Activated B cell treated with CpG ODN at 0.5 μM for 24 hours (primary cell): ENCODE data around the gene MTA2. TPM values are rescaled to one million over a fixed set of nuclear protein-coding genes. Genes with fewer than 3 reads are reported as not detected.
A peak's percentile ranks its signal among the peaks of the same experiment; 100 is the strongest.
"Not testable (repeated sequence)": the region's sequence is repeated elsewhere in the genome, so short reads cannot be mapped to it uniquely, and the experiment has no call there.

Experiments used
- ATAC-seq: fragments of 200-7000 bp; cut with Tn5 transposase; one replicate; pipeline ENCODE4 v1.10.0; 2021; ENCODE audit warnings: low read depth, mild to moderate bottlenecking, moderate library complexity
- CTCF ChIA-PET: fragments of 350-600 bp; sonication (Branson Sonifier 250); formaldehyde crosslinking; loops from one replicate; lab custom pipeline; 2021; ENCODE audit warnings: antibody characterized with exemption; lab: Charles Lee
- POLR2A ChIA-PET: fragments of 350-600 bp; sonication (Branson Sonifier 250); formaldehyde crosslinking; loops from one replicate; lab custom pipeline; 2021; ENCODE audit warnings: antibody characterized with exemption; lab: Charles Lee
- DNase-seq: peaks from one replicate; pipeline ENCODE4 v3.0.0; 2022
- H3K27ac Mint-ChIP-seq: one replicate; pipeline ENCODE4 v1.8.0; 2020; ENCODE audit warnings: mixed read lengths
- H3K27me3 Mint-ChIP-seq: one replicate; pipeline ENCODE4 v1.8.0; 2021; ENCODE audit warnings: mixed read lengths
- H3K36me3 Mint-ChIP-seq: one replicate; pipeline ENCODE4 v1.8.0; 2021; ENCODE audit warnings: low read depth, mixed read lengths
- H3K4me1 Mint-ChIP-seq: one replicate; pipeline ENCODE4 v1.8.0; 2021; ENCODE audit warnings: mixed read lengths
- H3K4me3 Mint-ChIP-seq: one replicate; pipeline ENCODE4 v1.8.0; 2020; ENCODE audit warnings: mild to moderate bottlenecking, mixed read lengths
- H3K9me3 Mint-ChIP-seq: one replicate; pipeline ENCODE4 v1.8.0; 2020; ENCODE audit warnings: mixed read lengths
- intact Hi-C: fragments of 100-400 bp; cut with micrococcal nuclease; formaldehyde crosslinking; loops from one replicate; pipeline ENCODE4 v1.15.1; 2024
- total RNA-seq: library from RNA; stranded (reverse); gene quantifications from 2 replicates; pipeline ENCODE4 v1.2.3, GENCODE V29; 2022
- TF ChIP-seq, protein P1 (sequence below): fragments of 200-600 bp; IDR thresholded peaks from one replicate; pipeline ENCODE4 v1.8.0; 2022; ENCODE audit warnings: antibody characterized with exemption, mild to moderate bottlenecking

Gene MTA2
- total RNA-seq, 1 donor from 2014 or later: 175 TPM

- TF ChIP-seq, protein P1, sequence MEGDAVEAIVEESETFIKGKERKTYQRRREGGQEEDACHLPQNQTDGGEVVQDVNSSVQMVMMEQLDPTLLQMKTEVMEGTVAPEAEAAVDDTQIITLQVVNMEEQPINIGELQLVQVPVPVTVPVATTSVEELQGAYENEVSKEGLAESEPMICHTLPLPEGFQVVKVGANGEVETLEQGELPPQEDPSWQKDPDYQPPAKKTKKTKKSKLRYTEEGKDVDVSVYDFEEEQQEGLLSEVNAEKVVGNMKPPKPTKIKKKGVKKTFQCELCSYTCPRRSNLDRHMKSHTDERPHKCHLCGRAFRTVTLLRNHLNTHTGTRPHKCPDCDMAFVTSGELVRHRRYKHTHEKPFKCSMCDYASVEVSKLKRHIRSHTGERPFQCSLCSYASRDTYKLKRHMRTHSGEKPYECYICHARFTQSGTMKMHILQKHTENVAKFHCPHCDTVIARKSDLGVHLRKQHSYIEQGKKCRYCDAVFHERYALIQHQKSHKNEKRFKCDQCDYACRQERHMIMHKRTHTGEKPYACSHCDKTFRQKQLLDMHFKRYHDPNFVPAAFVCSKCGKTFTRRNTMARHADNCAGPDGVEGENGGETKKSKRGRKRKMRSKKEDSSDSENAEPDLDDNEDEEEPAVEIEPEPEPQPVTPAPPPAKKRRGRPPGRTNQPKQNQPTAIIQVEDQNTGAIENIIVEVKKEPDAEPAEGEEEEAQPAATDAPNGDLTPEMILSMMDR: no peak
- Mint-ChIP-seq H3K4me3 (peak overlapping the region; percentile 97), H3K9me3 (no peaks in the 10 kb centered on the region), H3K36me3 (peaks cover 77% of the 10 kb centered on the region), H3K4me1 (peaks cover 50% of the 10 kb centered on the region), H3K27ac (peak overlapping the region; percentile 94), H3K27me3 (no peaks in the 10 kb centered on the region)
- DNase-seq (no peak), ATAC-seq (no peak)
- POLR2A ChIA-PET: interaction anchor here (0.6 to 4.8 kb wide), 47 partner anchors 9 to 1584 kb away, joined by 3 to 121 read pairs (median 6); partner anchors contain the start of genes AHNAK, B3GAT3, C11orf98 and CSKMT
- intact Hi-C loops: loop anchor here (1.0 to 5.0 kb wide), 7 partner anchors 17 to 258 kb away; partner anchors contain the start of genes EML3, STX5, TEX54 and TUT1
- CTCF ChIA-PET: interaction anchor here (0.9 to 1.4 kb wide), 5 partner anchors 17 to 150 kb away, joined by 3 to 4 read pairs (median 4); partner anchors contain the start of gene TUT1
Observed at GRCh38 chr11:62574363-62575071, 27.1 kb downstream of the MTA2 start.

DNA sequence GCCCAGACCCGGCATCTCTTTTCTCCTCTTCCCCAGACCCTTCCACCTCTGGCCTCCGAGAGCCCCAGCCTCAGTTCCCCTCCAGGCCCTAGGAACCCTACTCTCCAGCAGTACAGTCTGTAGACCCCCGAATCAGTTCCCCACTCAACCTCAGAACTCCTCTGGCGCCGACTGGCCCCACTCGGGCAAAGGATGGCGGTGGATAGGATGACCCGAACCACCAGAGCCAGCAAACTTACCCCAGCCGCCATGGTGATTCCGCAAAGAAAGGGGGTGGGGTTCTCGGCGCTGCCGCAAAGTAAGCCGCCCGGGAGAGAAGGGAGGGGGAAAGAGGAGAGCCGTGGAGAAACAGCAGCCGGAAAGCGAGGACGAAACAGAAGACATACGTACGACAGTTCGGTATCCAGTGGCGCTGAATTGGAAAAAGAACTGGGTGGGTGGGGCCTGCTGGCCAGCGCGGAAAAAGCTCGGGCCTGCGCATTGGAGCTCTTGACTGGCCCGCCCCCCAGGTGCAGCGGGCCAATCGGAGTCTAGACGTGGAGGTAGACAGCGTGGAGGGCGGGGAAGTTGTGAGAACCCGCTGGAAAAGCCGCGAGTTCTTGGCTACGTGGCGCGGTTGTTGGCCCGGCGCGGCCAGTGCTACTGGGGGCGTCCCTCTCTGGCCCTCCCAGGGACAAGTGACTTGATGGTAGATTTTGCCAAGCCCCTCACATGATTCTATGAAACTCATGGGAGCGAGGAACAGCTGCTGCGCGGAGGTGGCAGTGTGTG, 27.9 kb downstream of the MTA2 start, which contains the start of gene EEF1G:
TSS of gene EEF1G (minus strand) at position 300 of the 771 bp plus-strand sequence. CDS start at position 251, 49 bp downstream.
- no peaks in the 10 kb centered on the region for H3K9me3 Mint-ChIP-seq
- DNase-seq: peak; percentile 92
- peaks cover 51% of the 10 kb centered on the region for H3K4me1 Mint-ChIP-seq
- POLR2A ChIA-PET: interaction anchor here (0.5 to 4.8 kb wide), 44 partner anchors 8 to 1400 kb away, joined by 3 to 121 read pairs (median 6); partner anchors contain the start of genes AHNAK, B3GAT3, C11orf98 and CSKMT
- TF ChIP-seq, protein P1: no peak
- no peaks in the 10 kb centered on the region for H3K27me3 Mint-ChIP-seq
- peak within 1 kb of the TSS; percentile 97 for H3K4me3 Mint-ChIP-seq
- peaks cover 83% of the 10 kb centered on the region for H3K36me3 Mint-ChIP-seq
- ATAC-seq: peak; percentile 94
- CTCF ChIA-PET: interaction anchor here (0.9 to 1.8 kb wide), 5 partner anchors 18 to 149 kb away, joined by 3 to 6 read pairs (median 4); partner anchors contain the start of gene TUT1
- H3K27ac Mint-ChIP-seq: peak within 1 kb of the TSS; percentile 94
- intact Hi-C loops: loop anchor here (1.0 to 5.0 kb wide), 7 partner anchors 18 to 259 kb away; partner anchors contain the start of genes EML3, STX5, TEX54 and TUT1

- Mint-ChIP-seq H3K9me3 (no peaks in the 10 kb centered on the region), H3K27me3 (no peaks in the 10 kb centered on the region), H3K36me3 (peaks cover 82% of the 10 kb centered on the region), H3K4me1 (peaks cover 51% of the 10 kb centered on the region), H3K4me3 (peak overlapping the region; percentile 97), H3K27ac (peak overlapping the region; percentile 94)
- ATAC-seq (no peak), DNase-seq (no peak)
- intact Hi-C loops: loop anchor here (5.0 kb wide), 2 partner anchors 179 to 259 kb away; partner anchors contain the start of genes STX5, TEX54 and ZBTB3
- TF ChIP-seq, protein P1: no peak
- POLR2A ChIA-PET: interaction anchor here (0.5 to 4.8 kb wide), 39 partner anchors 14 to 309 kb away, joined by 3 to 121 read pairs (median 6); partner anchors contain the start of genes AHNAK, B3GAT3, C11orf98 and CSKMT
- CTCF ChIA-PET: interaction anchor here (1.0 to 1.8 kb wide), 4 partner anchors 18 to 148 kb away, joined by 3 to 6 read pairs (median 4); partner anchors contain the start of gene TUT1
Observed at GRCh38 chr11:62573006-62573591, 28.6 kb downstream of the MTA2 start.

GRCh38 chr11:62572431-62572830, 29.2 kb downstream of the MTA2 start:
- Mint-ChIP-seq H3K9me3 (no peaks in the 10 kb centered on the region), H3K4me1 (peaks cover 50% of the 10 kb centered on the region)

GRCh38 chr11:62571493-62571892, 30.2 kb downstream of the MTA2 start:
- H3K9me3 Mint-ChIP-seq, DNase-seq, H3K27me3 Mint-ChIP-seq, CTCF ChIA-PET, ATAC-seq: not testable (repeated sequence)
- Mint-ChIP-seq H3K4me1 (peaks cover 49% of the 10 kb centered on the region), H3K36me3 (peaks cover 79% of the 10 kb centered on the region), H3K27ac (peak overlapping the region; percentile 78), H3K4me3 (peak overlapping the region; percentile 40)
- POLR2A ChIA-PET: interaction anchor here (1.4 to 4.8 kb wide), 2 partner anchors 12 to 29 kb away, joined by 6 to 40 read pairs; no protein-coding TSS in a partner anchor
- intact Hi-C loops: loop anchor here (5.0 kb wide), 2 partner anchors 181 to 261 kb away; partner anchors contain the start of genes STX5, TEX54 and ZBTB3

More at GRCh38 chr11:62572431-62572830, 29.2 kb downstream of the MTA2 start:
- H3K27me3 Mint-ChIP-seq: no peaks in the 10 kb centered on the region
- POLR2A ChIA-PET: interaction anchor here (0.6 to 4.8 kb wide), 10 partner anchors 13 to 315 kb away, joined by 3 to 121 read pairs (median 7); partner anchors contain the start of genes MTA2, SLC3A2 and TUT1
- H3K27ac Mint-ChIP-seq: peak overlapping the region; percentile 94
- DNase-seq (no peak), ATAC-seq (no peak)
- CTCF ChIA-PET: interaction anchor here (1.1 to 1.8 kb wide), 3 partner anchors 19 to 177 kb away, joined by 3 to 6 read pairs (median 3); partner anchors contain the start of gene TUT1
- TF ChIP-seq, protein P1: no peak
- peak overlapping the region; percentile 97 for H3K4me3 Mint-ChIP-seq
- intact Hi-C loops: loop anchor here (5.0 kb wide), 2 partner anchors 180 to 260 kb away; partner anchors contain the start of genes STX5, TEX54 and ZBTB3
- peaks cover 79% of the 10 kb centered on the region for H3K36me3 Mint-ChIP-seq

GRCh38 chr11:62570903-62571302, 30.8 kb downstream of the MTA2 start:
- ChIA-PET CTCF (interaction anchor here (2.0 kb wide), 1 partner anchor 146 kb away, joined by 6 read pairs; no protein-coding TSS in a partner anchor), POLR2A (interaction anchor here (1.0 to 4.8 kb wide), 4 partner anchors 12 to 157 kb away, joined by 3 to 40 read pairs (median 7); partner anchors contain the start of genes HNRNPUL2, TTC9C and TUT1)
- intact Hi-C loops: loop anchor here (5.0 kb wide), 2 partner anchors 181 to 261 kb away; partner anchors contain the start of genes STX5, TEX54 and ZBTB3
- H3K27me3 Mint-ChIP-seq, DNase-seq, ATAC-seq, H3K9me3 Mint-ChIP-seq: not testable (repeated sequence)
- Mint-ChIP-seq H3K4me1 (peaks cover 49% of the 10 kb centered on the region), H3K36me3 (peaks cover 81% of the 10 kb centered on the region), H3K27ac (peak overlapping the region; percentile 78), H3K4me3 (peak overlapping the region; percentile 40)
